ENCODE measurements around the gene BLOC1S1. TPM values are rescaled to one million over a fixed set of nuclear protein-coding genes. Genes with fewer than 3 reads are reported as not detected.

The BLOC1S1 gene
- total RNA-seq, 1 donor from 2014 or later: 97.2 TPM

- peak; percentile 60 for DNase-seq (ENCODE audit: low spot score)
- ATAC-seq: peak; percentile 78
Measured at GRCh38 chr12:55707841-55708694, 7.8 kb upstream of the BLOC1S1 start, which contains the start of gene ITGA7. ITGA7 (minus strand) TSS chr12:55707904; CDS start chr12:55707682, 222 bp downstream.

DNA sequence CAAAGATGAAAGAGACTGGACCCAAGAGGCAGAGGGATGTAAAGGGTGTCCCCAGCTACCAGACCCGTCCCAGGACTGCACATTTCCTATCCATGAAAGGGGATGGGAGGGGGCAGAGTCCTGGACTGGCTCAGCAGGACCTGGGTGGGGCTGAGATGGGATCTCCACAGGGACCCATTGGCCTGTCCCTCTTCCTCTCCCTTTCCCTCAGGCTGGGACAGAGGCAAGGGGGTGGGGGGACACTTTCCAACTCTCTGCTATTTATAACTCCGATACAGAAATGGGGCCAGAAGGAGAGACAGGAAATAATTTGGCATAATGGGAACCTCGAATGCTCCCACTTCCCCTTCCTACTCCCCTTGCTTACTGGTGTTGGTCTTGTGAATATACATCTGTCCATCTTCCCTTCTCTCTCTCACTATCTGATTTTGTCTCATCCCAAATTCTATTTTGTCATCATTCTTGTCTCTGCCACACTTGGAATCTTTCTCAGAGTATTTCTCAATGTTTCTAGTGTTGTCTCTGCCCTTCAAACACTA lies 7.1 kb upstream of the BLOC1S1 start:
- DNase-seq (ENCODE audit: low spot score) (no peak), ATAC-seq (no peak)

- ATAC-seq (no peak), DNase-seq (ENCODE audit: low spot score) (no peak)
Measured at GRCh38 chr12:55711786-55712553, 3.9 kb upstream of the BLOC1S1 start.

DNA sequence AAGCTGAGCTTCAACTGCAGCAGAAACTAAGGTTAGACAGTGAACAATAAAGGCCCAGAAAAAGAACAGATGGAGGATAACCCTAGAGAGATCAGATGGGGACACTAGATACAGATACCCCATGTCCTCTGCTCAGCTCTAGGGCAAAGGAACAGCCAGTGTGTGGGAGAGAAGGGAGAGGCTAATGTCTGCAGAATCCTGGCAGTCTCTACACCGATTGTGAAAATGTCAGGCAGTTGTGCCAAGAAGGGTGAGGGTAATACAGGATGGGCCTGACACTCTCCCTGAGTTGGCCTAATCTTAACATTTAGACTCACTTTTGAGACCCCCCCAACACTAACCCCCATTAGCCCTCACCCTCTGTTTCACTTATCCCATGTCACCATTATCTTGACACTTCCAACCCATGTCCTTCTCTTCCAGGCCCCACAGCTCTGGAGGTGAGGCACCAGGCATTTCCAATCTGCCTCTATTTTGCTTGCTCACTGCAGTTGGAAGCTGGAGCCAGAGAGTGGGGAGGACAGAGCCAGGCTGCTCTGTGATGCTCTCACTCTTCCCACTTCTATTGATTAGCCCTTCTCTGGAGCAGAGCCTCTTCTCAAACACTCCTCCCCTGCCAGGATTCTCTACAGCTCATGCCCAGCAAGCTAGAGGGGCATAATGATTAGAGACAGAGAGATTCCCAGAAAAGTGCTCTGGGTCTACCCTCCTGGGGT lies 3.0 kb upstream of the BLOC1S1 start:
- peak; percentile 68 for ATAC-seq
- DNase-seq (ENCODE audit: low spot score): peak; percentile 71

- no peak for ATAC-seq
- no peak for DNase-seq (ENCODE audit: low spot score)
Measured at GRCh38 chr12:55713721-55714120, 2.1 kb upstream of the BLOC1S1 start.

GRCh38 chr12:55715169-55715764 lies 579 bp upstream of the BLOC1S1 start:
- ATAC-seq: no peak

GRCh38 chr12:55716582-55716957 lies 724 bp downstream of the BLOC1S1 start:
- DNase-seq (ENCODE audit: low spot score) (no peak), ATAC-seq (no peak)

More at GRCh38 chr12:55715169-55715764, 579 bp upstream of the BLOC1S1 start:
- no peak for DNase-seq (ENCODE audit: low spot score)

DNA sequence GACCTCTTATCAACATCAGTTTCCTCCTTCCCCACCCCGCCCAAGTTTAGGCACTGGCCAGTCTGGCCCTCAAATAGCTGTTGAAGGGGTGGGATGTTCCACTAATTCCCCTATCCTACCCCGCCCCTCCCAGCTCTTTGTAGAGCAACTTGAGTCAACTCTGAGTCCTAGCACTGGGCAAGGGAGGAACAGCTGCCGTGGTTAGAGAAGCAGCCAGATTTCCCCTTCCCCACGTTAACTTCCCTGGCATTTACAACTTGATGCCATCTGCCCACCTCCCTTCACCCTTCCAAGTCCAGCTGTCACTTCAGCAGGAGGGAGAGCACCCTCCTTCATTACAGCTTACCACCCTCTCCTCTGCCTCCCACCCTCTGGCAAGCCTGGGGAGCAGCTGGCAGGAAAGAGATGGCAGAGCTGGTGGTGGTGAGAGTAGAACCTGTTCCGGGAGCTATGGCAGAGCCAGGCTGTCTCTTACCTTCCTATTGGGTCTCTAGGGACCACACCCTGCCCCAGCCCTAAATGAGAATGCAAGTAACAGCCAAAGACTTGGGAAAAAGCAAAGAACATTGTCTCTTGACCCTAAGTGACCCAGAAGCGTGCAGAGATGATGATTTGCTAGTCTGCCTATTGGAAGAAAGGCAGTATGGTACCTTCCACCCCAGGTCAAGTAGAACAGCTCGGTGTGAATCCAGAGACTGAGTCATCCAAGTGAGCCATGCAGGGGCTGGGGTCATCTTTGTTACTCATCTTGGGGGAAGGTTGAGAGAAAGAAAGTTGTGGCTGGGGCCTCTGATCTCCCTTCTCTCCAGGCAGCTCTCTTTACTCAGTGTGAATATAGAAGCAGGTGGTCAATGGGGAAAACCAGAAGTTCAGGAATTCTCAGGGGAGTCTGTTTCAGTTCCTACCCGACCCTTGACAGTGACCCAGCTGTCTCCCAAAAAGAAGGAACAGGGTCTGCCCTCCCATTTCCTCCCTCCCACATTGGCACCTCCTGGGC lies 1.5 kb downstream of the BLOC1S1 start:
- ATAC-seq (no peak), DNase-seq (ENCODE audit: low spot score) (no peak)

DNA sequence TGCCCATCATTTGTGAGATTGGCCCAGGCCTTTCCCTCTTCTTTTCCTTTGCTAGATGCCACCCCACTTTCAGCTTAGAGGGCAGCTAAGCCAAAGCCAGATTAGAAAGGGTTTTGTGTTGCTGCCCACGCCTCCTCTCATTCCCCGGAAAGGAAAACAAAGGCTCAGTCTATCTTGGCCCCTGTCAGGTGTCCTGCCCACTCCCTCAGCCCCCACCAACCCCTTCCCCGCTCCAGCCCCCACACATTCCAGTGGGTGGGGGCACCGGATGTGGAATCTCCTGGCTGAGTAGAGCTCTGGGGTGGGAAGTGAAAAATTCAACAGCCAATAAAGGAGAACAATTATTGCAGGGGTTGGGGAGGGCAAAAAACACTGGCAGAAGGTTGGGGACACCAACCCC lies 2.2 kb downstream of the BLOC1S1 start:
- ATAC-seq: no peak
- no peak for DNase-seq (ENCODE audit: low spot score)

GRCh38 chr12:55718624-55719275 lies 2.9 kb downstream of the BLOC1S1 start:
- DNase-seq (ENCODE audit: low spot score) (no peak), ATAC-seq (no peak)

- ATAC-seq (no peak), DNase-seq (ENCODE audit: low spot score) (no peak)
Measured at GRCh38 chr12:55719371-55719770, 3.5 kb downstream of the BLOC1S1 start.

DNA sequence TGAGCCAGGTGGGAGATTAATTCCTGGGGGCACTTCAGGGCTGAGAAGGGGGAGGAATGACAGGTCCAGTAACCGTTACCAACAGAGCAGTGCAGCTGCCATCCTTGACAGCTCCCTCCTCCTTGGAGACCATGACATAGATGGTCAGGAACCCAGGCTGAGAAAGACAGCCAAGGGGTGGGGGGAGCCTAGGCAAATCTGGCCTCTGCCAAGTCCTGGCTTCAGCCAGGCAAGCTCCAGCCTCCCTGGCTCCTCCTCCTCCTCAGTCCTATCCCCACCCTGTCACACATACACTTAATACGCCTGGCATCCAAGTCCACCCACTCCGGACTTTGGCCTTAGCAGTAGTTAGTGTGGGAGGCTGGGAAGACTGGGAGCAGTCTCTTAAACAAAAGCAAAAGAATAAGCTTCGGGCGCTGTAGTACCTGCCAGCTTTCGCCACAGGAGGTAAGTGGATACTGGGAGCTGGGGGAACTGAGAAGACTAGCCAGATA lies 4.3 kb downstream of the BLOC1S1 start, which contains the start of gene RDH5:
Gene RDH5 (plus strand): TSS at position 323 of the 494 bp plus-strand sequence. CDS start 792 bp downstream, outside the sequence.
- DNase-seq (ENCODE audit: low spot score): peak; percentile 91
- peak; percentile 69 for ATAC-seq

- DNase-seq (ENCODE audit: low spot score): peak; percentile 80
- ATAC-seq: peak; percentile 71
Measured at GRCh38 chr12:55720894-55721444, 5.1 kb downstream of the BLOC1S1 start.

DNA sequence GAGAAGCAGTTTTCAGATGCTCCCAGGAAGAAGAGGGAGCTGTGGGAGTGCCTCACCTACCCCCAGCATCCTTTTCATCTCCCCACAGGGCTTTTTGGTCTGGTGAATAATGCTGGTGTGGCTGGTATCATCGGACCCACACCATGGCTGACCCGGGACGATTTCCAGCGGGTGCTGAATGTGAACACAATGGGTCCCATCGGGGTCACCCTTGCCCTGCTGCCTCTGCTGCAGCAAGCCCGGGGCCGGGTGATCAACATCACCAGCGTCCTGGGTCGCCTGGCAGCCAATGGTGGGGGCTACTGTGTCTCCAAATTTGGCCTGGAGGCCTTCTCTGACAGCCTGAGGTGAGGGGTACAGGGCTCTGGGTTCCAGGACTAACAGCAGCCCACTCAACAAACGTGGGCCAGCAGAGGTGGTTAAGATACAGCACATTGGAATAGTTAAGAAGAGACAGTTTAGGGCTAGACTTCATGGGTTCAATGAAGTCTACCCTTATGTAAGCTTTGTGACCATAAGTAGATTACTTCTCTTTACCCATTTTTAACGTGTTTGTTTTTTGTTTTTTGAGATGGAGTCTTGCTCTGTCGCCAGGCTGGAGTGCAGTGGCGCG lies 5.9 kb downstream of the BLOC1S1 start:
- ATAC-seq (no peak), DNase-seq (ENCODE audit: low spot score) (no peak)

- ATAC-seq (no peak), DNase-seq (ENCODE audit: low spot score) (no peak)
Measured at GRCh38 chr12:55722948-55723347, 7.1 kb downstream of the BLOC1S1 start.

DNA sequence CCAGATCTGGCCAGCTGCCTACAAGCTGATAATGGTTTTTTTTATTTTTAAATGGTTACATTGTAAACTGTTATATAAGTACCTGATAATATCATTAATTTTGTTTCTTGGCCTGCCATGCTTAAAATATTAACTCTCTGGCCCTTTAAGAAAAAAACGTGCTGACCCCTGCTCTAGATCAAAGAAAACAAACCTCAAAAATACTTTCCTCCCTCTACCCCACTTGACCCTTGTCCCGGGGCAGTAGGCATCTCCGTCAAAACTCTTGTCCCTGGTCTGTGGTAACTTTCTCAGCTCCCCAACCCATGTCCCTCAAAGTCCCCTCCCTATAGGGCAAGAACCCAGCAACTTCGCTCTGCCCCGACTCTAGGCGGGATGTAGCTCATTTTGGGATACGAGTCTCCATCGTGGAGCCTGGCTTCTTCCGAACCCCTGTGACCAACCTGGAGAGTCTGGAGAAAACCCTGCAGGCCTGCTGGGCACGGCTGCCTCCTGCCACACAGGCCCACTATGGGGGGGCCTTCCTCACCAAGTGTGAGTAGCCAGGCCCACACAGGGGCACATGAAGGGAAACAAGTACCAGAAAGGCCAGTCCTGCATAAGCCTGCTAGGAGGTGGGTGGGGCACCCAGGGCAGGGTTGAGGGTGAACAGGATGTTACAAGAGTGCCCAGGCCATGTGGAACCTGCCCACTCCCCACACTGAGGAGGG lies 7.8 kb downstream of the BLOC1S1 start:
- ATAC-seq (no peak), DNase-seq (ENCODE audit: low spot score) (no peak)

Measured in left lobe of liver (tissue), 2 donors.